Caki2 (cell line): ENCODE results near the gene OCEL1. TPM values are rescaled to one million over a fixed set of nuclear protein-coding genes. Genes with fewer than 3 reads are reported as not detected.
"Not testable (repeated sequence)": the region's sequence is repeated elsewhere in the genome, so short reads cannot be mapped to it uniquely, and the experiment has no call there.

Source experiments
- DNase-seq: peaks from one replicate; pipeline ENCODE4 v3.0.0-alpha.2; 2015; ENCODE audit warnings: low read depth
- in situ Hi-C: cut with HindIII; loops from 2 replicates; pipeline ENCODE4 v1.10.0; 2016; ENCODE audit warnings: low sequenced_read_pairs, low pct_unique_long_range_greater_than_20kb, mixed read lengths
- total RNA-seq: library from RNA; depleted of rRNA; stranded (reverse); fragments of >200 nt; shearing (Covaris generic); gene quantifications from 2 replicates; pipeline ENCODE4 v1.2.3, GENCODE V29; 2014; ENCODE audit warnings: low replicate concordance

The OCEL1 gene
- total RNA-seq, 1 experiment from 2014 or later: 26.0 TPM

DNA sequence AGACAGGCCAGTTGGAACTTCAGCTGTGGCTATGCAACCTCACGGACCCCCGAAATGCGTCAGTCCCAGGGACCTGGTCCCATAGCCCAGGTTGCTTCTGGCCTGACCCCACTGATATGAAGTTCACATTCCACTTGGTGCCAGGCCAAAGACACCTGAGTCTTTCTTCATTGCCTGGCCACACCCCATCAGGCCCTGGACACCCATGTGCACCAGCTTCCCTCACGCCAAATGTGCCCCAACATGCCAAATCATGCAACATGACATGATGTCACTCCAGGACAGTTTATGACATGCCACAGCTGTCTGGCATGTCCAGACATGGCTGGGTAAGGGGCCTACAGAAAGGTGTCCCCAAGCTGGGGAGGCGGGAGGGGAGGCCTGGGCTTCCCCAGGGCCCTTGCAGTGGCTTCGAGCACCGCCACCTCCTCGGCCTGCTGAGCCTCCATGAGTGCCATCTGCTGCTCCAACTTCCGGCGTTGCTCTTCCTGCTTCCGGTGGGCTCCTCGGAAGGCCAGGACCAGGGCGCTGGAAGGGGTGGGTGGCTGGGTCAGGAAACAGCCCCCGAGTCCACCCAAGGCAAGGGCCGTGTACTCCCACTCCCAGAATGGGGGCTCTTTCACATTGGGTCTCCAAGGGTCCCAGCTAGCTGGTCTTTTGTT, 24.0 kb downstream of the OCEL1 start:
- in situ Hi-C loops: no loop called here
- no peak for DNase-seq

DNA sequence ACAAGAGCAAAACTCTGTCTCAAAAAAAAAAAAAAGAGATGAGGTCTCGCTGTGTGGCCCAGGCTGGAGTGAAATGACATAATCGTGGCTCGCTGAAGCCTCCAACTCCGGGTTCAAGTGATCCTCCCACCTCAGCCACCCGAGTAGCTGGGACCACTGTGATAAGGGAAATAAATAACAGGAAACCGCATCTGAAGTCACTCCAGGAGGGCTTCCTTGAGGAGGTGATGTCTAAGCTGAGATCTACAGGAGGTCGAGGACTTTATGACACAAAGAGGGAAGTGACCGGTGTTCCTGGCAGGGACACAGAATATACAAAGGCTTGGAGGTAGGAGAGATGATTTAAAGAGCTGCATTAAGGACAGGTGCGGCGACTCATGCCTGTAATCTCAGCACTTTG, 28.6 kb downstream of the OCEL1 start:
- in situ Hi-C loops: no loop called here
- no peak for DNase-seq

DNA sequence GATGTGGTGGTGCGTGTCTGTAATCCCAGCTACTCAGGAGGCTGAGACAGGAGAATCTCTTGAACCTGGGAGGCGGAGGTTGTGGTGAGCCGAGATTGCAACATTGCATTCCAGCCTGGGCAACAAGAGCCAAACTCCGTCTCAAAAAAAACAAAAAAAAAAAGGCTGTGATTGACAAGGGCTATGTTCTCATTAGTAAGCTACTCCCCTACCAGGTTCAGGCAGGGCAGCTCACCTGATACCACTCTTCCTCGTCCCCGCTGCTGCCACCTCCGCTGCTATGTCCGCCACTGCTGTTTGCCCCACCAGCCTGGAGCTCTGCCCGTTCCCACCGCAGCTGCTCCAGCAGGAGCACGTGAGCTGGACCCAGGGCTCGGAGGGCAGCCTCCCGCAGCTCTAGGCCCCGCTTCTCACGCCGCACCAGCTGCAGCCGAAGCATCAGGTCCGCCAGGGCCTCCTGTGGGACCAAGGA, 29.2 kb downstream of the OCEL1 start:
- in situ Hi-C loops: no loop called here
- DNase-seq: no peak

DNA sequence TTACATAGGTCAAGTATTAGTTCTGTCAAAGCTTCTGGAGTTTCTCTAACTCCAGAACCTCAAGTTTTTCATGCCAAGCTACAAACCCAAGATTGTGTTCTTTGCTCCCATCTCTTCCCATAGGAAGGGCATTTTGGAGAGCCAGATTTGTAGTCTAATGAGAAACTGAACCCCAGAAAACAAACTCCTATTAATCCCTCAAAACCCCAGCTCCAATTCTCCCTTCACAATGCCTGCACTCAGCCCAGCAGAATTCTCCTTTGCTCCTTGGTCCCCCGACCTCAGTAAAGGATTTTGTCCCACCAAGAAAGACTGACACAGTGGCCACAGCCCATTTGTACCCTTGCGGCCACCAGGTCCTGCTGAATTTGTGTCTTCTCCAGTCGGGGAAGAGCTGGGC, 30.1 kb downstream of the OCEL1 start:
- DNase-seq: no peak
- in situ Hi-C loops: no loop called here

DNA sequence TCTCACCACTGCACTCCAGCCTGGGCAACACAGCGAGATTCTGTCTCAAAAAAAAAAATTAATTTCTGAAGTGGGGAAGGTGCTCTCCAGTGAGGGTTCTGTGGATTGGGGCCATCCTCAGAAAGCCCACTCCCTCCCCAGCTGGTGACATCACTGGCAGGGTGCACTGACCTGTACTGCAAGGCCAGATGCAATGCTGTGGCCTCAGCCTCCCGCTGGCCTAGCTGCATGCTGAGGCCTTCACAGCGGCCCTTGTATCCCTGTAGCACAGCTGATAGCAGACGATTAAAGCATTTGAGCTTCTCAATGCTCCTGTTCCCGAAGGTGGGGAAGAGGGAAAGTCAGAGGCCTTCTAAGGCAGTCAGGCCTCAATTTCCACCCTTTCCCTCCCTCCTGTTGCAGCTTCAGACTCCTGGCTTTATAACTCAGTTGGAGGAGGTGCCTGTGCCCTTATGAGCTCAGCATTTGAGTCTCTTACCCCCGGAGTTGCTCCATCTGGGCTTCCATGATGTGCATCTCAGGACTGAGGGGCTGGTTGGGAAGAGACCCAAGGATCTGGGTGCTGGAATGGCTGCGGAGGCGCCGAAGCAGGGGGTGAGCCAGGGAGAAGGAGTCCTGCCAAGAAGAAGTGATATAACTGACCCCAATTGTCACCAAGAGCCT, 33.2 kb downstream of the OCEL1 start:
- no peak for DNase-seq
- in situ Hi-C loops: no loop called here

DNA sequence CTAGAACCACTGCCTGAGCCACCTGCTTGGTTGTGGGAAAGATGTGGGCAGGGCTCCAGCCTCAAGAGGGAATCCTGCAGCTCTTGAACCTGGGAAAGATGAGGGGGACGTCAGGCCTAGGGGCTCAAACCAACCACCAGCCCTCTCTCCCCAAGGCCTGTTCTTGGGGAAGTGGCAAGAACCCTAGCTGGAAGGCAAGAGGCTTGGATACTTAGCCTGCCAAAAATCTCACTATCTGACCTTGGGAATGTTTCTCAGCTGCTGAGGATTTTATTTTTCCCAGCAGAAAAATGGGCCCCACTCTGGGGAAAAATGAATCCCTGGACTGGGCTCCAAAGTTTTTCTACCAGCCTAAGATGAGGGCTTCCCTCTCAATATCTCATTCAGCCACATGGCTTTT, 33.9 kb downstream of the OCEL1 start:
- in situ Hi-C loops: no loop called here
- DNase-seq: no peak

DNA sequence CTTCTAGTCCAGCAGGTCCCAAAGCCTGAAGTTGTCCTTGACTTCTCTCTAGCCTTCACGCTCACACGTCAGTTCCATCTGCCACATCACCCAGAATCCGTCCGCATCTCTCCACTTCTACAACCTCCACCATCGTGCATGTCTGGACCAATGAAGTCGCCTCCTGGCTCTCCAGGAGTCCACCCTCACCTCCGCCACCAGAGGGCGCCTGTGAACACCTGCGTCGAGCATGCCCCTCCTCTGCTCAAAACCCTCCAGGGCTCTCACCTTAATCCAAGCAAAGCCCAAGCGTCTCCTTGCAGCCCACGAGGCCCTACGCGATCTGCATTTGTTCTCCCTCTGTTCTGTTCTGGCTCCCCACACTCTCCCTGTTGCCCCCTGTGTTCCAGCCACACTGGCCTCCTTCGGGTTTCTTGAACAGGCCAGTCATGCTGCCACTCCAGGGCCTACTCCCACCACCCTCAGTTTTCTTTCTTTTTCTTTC, 34.9 kb downstream of the OCEL1 start:
- peak; percentile 79 for DNase-seq
- in situ Hi-C loops: no loop called here

DNA sequence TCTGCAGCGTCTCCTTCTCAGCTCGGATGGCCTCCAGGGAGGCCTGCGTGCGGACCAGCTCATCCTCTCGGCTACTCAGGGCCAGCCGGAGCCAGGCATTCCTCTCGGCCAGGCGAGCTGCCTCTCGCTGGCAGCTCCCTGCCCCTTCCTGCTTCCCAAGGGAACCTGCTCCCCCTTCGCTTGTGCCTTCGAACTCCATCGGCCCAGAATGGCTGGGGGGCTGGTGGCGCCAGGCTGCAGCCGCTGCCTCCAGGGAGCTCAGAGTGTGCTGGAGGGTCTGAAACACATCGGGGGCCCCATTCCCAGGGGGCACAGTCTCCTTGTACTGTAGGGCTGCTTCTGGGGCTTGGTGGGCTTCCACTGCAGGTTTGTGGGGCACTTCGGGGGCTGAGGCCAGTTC, 36.5 kb downstream of the OCEL1 start:
- in situ Hi-C loops: no loop called here
- DNase-seq: no peak

DNA sequence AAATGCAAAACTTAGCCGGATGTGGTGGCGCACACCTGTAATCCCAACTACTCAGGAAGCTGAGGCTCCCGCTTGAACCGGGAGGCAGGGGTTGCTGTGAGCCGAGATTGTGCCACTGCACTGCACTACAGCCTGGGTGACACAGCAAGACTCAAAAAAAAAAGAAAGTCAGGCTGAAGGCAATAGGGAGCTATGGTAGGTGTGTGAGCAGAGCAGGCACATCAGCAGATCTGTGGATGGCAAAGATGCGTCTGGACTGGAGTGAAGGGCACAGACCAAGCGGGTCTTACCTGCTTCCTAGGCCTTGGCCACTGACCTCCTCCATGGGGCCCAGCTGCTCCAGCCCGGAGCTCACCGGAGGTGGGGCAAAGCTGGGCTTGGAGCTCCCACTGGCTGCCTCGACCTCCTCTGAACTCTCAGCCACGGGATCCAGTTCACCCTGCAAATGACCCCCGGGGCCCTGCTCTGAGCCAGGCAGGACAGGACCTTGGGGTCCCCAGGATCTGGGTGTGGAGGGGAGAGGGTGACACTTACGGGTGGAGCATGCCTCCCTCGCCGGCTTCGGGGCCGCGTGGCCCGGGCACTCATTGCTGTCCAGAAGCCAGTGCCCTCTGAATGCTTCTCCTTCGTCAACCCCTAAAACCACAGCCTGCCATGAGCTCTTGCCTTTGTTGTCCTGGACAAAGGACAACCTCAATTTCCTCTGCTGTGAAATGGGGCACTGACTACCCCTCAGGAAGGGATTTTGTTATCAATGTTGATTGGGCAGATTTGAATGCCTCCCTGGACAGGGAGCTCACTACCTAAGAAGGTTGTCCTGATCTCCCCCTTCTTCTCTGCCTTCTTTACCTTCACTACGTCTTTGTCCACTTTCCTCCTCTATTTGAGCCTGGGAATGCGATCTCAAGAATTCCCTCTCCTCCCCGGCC, 38.0 kb downstream of the OCEL1 start:
- DNase-seq: no peak
- in situ Hi-C loops: no loop called here

DNA sequence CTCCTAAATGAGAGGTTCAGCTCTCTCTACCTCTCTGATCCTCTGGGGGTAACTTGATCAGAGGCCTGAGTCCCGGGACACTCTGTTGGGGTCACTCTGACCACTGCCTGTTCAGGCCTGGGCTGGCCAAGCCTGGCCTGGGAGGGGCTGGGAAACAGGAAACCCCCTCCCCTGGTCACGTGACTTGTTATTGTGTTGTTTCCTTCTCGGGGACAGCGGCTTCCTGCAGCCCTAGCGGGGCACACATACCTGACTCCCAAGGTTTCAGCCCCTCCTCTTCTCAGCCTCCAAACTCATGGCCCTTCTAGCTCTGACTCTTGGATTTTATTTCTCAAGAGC, 38.6 kb downstream of the OCEL1 start, which contains the start of gene USHBP1:
Gene USHBP1, minus strand, starts transcription at position 105 of the 339 bp plus-strand sequence. CDS start 446 bp downstream, outside the sequence.
- in situ Hi-C loops: no loop called here

DNA sequence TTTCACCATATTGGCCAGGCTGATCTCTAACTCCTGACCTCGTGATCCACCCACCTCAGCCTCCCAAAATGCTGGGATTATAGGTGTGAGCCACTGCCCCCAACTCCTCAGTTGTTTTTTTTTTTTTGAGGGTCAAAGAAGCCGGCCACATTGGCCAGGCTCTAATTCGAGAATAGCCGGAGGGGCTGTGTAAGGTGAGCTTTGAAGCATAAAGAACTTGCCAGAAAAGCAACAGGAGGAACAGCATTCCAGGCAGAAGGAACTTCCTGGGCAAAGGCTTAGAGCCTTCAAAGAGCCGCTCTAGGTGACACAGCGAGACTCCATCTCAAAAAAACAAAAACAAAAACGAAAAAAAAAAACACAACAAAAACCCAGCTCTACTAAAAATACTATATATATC, 40.0 kb downstream of the OCEL1 start:
- no peak for DNase-seq
- in situ Hi-C loops: no loop called here

More for the DNA sequence above, 38.6 kb downstream of the OCEL1 start, which contains the start of gene USHBP1:
- DNase-seq: no peak

DNA sequence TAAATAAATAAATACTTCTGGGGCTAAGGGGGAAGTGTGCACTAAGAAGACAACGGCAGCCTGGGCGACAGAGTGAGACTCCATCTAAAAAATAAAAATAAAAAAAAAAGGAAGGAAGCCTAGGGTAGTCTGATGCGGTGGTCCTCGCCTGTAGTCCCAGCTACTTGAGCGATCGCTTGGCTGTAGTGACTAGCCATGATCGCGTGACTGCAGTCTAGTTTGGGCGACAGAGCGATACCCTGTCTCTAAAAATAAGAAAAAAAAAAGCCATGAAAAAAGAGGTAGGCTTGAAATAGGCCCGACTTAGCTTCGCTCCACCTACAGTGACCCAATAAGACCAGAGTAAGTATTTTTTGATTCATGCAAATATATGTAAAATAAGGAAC, 40.6 kb downstream of the OCEL1 start:
- DNase-seq: no peak
- in situ Hi-C loops: no loop called here

DNA sequence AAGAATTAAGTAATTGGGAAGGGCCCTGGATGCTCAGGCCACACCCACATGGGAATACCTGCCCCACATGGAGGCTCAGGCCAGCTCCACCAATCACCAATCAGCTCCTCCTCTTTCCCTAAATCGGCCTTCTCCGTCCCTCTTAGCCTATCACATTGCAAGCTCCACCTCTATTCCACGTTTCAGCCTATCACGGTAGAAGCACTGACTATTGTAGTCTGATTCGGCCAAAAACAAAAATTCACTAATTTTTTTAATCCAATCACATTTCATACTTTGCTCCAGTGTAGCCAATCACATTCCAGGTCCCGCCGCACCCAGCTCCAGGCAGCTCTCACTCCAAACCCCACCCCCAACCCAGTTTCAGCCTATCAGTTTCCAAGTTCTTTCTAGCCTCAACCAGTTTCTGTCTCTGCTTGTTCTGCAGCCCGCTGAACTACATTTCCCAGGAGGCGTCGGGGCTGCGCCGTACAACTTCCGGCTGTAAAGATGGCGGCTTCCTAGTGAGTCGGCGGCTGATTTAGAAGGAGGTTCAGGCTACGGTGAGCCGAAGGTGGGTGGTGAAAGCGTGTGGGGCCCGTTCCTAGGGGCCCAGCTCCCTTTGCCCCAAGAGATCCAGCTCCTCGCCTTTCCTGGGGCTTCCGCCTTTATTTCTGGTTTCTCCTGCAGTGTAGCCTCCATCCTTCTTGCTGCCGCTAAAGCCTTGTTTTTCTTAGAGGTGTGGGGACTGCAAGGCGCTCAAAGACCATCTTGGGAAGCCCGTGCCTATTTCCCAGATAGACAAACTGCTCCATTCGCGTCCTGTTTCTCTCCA, 41.2 kb downstream of the OCEL1 start, which contains the start of gene BABAM1:
Gene BABAM1, plus strand, starts transcription at position 469 of the 814 bp plus-strand sequence. CDS start 1,364 bp downstream, outside the sequence.
- DNase-seq: peak; percentile 100
- in situ Hi-C loops: no loop called here

DNA sequence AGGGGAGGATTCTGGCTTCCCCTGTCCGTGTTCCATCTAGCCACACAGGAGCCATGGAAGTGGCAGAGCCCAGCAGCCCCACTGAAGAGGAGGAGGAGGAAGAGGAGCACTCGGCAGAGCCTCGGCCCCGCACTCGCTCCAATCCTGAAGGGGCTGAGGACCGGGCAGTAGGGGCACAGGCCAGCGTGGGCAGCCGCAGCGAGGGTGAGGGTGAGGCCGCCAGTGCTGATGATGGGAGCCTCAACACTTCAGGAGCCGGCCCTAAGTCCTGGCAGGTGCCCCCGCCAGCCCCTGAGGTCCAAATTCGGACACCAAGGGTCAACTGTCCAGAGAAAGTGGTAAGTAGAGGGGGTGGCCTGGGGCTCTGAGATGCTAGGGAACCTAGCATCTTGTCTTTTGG, 42.7 kb downstream of the OCEL1 start:
- no peak for DNase-seq
- in situ Hi-C loops: no loop called here

DNA sequence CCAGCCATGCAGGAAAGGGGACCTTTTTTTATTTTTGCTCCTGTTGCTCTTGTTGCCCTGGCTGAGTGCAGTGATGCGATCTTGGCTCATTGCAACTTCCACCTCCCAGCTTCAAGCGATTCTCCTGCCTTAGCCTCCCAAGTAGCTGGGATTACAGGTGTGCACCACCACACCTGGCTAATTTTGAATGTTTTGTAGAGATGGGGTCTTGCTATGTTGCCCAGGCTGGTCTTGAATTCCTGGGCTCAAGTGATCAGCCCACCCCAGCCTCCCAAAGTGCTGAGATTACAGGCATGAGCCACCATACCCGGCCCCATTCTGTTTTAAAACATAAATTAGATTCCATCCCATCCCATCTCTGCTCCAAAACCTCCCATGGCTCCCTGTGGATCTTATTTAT, 48.9 kb downstream of the OCEL1 start:
- DNase-seq, in situ Hi-C loops: not testable (repeated sequence)

DNA sequence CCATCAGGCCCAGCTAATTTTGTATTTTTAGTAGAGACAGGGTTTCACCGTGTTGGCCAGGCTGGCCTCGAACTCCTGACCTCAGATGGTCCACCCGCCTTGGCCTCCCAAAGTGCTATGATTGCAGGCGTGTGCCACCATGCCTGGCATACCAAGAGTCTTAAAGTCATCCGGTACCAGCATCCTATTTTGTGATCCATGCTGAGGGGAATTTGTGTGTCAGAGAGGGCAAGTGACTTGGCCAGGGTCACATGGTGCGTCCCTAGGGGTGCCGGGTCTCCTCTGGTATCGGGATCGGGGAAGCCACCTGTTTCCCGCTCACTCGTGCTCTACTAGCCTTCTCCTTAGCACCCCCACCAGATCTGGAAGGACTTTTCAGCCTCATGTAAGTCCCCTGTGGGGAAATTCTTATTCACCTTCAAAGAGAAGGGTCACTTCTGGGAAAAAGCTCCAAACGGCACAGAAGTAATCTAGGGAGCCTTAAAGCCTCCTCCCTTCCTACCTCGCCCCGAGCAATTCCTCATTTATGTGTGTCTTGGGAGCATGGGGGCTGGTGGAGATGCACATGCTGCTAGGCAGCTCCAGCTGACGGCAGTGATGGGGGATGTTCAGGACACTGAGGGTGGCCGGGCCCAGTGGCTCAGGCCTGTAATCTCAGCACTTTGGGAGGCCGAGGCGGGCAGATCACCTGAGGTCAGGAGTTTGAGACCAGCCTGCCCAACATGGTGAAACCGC, 49.6 kb downstream of the OCEL1 start:
- DNase-seq: no peak
- in situ Hi-C loops: no loop called here
